C4-2B (cell line): Measurements from ENCODE around the gene CEP83.
"Not testable (repeated sequence)": the region's sequence is repeated elsewhere in the genome, so short reads cannot be mapped to it uniquely, and the experiment has no call there.

ENCODE experiments used
- ZFX ChIP-seq: fragments of 450-650 bp; IDR thresholded peaks from 2 replicates; pipeline ENCODE4 v1.6.1; 2017
- TF ChIP-seq, protein P1 (sequence below): fragments of 450-650 bp; conservative IDR thresholded peaks from 2 replicates; pipeline ENCODE4 v1.5.1; 2017; ENCODE audit warnings: mild to moderate bottlenecking

DNA sequence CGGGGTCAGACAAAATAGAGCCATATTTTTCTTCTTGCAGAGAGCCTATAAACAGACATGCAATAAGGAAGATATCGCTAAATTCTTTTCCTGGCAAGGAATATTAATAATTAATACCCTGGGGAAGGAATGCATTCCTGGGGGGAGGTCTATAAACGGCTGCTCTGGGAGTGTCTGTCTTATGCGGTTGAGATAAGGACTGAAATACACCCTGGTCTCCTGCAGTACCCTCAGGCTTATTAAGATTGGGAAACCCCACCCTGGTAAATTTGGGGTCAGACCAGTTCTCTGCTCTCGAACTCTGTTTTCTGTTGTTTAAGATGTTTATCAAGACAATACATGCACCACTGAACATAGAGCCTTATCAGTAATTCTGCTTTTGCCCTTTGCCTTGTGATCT is 61.0 kb downstream of the CEP83 start:
- TF ChIP-seq, protein P1, sequence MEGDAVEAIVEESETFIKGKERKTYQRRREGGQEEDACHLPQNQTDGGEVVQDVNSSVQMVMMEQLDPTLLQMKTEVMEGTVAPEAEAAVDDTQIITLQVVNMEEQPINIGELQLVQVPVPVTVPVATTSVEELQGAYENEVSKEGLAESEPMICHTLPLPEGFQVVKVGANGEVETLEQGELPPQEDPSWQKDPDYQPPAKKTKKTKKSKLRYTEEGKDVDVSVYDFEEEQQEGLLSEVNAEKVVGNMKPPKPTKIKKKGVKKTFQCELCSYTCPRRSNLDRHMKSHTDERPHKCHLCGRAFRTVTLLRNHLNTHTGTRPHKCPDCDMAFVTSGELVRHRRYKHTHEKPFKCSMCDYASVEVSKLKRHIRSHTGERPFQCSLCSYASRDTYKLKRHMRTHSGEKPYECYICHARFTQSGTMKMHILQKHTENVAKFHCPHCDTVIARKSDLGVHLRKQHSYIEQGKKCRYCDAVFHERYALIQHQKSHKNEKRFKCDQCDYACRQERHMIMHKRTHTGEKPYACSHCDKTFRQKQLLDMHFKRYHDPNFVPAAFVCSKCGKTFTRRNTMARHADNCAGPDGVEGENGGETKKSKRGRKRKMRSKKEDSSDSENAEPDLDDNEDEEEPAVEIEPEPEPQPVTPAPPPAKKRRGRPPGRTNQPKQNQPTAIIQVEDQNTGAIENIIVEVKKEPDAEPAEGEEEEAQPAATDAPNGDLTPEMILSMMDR = not testable (repeated sequence)
- TF ChIP-seq ZFX = not testable (repeated sequence)
